H1 (cell line): ENCODE results near the gene ALOX5. TPM values are rescaled to one million over a fixed set of nuclear protein-coding genes. Genes with fewer than 3 reads are reported as not detected.

Experiments
- CTCF ChIA-PET: fragments of 300-600 bp; sonication (Branson Sonifier 250); formaldehyde crosslinking; loops from one replicate; lab custom pipeline; 2021; ENCODE audit not compliant: partially characterized antibody; lab: Charles Lee
- POLR2A ChIA-PET: fragments of 300-600 bp; sonication (Branson Sonifier 250); formaldehyde crosslinking; loops from one replicate; lab custom pipeline; 2021; ENCODE audit warnings: inconsistent platforms; ENCODE audit not compliant: partially characterized antibody; lab: Charles Lee
- DNase-seq, 2 experiments: peaks; one replicate each; pipeline versions ENCODE4 v3.0.0 to v3.0.0-alpha.2; 2010 to 2022; ENCODE audit warnings: low spot score in 2 of 2, low read depth in 1 of 2, mixed read lengths in 1 of 2
- FAIRE-seq: peaks from 2 replicates; lab custom pipeline; 2011; peaks lifted over from hg19 to GRCh38; lab: Jason Lieb, UNC
- H2AFZ ChIP-seq: 2 replicates; pipeline ENCODE4 v1.8.1; 2012; ENCODE audit warnings: low read length, inconsistent platforms
- H2AK5ac ChIP-seq: 2 replicates; pipeline ENCODE4 v1.6.1; 2013; ENCODE audit warnings: low read depth, low read length
- H2BK120ac ChIP-seq: replicated peaks from 2 replicates; pipeline ENCODE3; 2013; ENCODE audit warnings: low read depth, low read length, inconsistent platforms
- H2BK12ac ChIP-seq: 2 replicates; pipeline ENCODE4 v1.6.1; 2013; ENCODE audit warnings: low read depth, low read length
- H2BK15ac ChIP-seq: 2 replicates; pipeline ENCODE4 v1.6.1; 2013; ENCODE audit warnings: low read length
- H2BK20ac ChIP-seq: 2 replicates; pipeline ENCODE4 v1.6.1; 2013; ENCODE audit warnings: low read length
- H2BK5ac ChIP-seq: 2 replicates; pipeline ENCODE4 v1.6.1; 2013; ENCODE audit warnings: low read depth, low read length
- H3K14ac ChIP-seq: 2 replicates; pipeline ENCODE4 v1.6.1; 2013; ENCODE audit warnings: inconsistent platforms; ENCODE audit not compliant: insufficient read length
- H3K18ac ChIP-seq: 2 replicates; pipeline ENCODE4 v1.6.1; 2013; ENCODE audit warnings: low read length; ENCODE audit errors: extremely low read depth
- H3K23ac ChIP-seq: 2 replicates; pipeline ENCODE4 v1.6.1; 2013; ENCODE audit warnings: inconsistent platforms; ENCODE audit not compliant: insufficient read length
- H3K23me2 ChIP-seq: 2 replicates; pipeline ENCODE4 v1.6.1; 2013; ENCODE audit warnings: low read depth, low read length
- H3K27ac ChIP-seq: 2 replicates; pipeline ENCODE4 v1.6.1; 2011; ENCODE audit warnings: low read depth, low read length, inconsistent platforms
- H3K27me3 ChIP-seq, 4 experiments: replicated peaks in 1 of 4; 1 replicate in 1 of 4; 2 replicates in 3 of 4; pipeline versions ENCODE4 v1.6.1 to v1.8.1; 2011 to 2013; ENCODE audit warnings: low read length in 3 of 4, mild to moderate bottlenecking in 3 of 4, inconsistent platforms in 2 of 4, mixed read lengths in 2 of 4, moderate library complexity in 1 of 4; ENCODE audit not compliant: control insufficient read depth in 3 of 4, insufficient read depth in 3 of 4; ENCODE audit errors: extremely low read depth in 1 of 4
- H3K36me3 ChIP-seq, 4 experiments: 2 replicates each; pipeline versions ENCODE4 v1.6.1 to v1.8.1; 2011 to 2013; ENCODE audit warnings: mild to moderate bottlenecking in 4 of 4, low read length in 3 of 4, moderate library complexity in 2 of 4, control low read depth in 1 of 4, inconsistent platforms in 1 of 4; ENCODE audit not compliant: insufficient read depth in 4 of 4, control insufficient read depth in 2 of 4
- H3K4ac ChIP-seq: replicated peaks from 2 replicates; pipeline ENCODE3; 2013; ENCODE audit warnings: low read length, low read depth, mixed read lengths, inconsistent platforms; ENCODE audit not compliant: insufficient read length
- H3K4me1 ChIP-seq, 4 experiments: replicated peaks in 1 of 4; 1 replicate in 1 of 4; 2 replicates in 3 of 4; pipeline versions ENCODE4 v1.6.1 to v1.8.1; 2011 to 2013; ENCODE audit warnings: low read length in 3 of 4, inconsistent platforms in 2 of 4, mixed read lengths in 1 of 4; ENCODE audit not compliant: insufficient read depth in 4 of 4, control insufficient read depth in 3 of 4
- H3K4me2 ChIP-seq, 2 experiments: 2 replicates each; pipeline versions ENCODE4 v1.6.1 to v1.8.1; 2011 to 2013; ENCODE audit warnings: low read depth in 2 of 2, low read length in 2 of 2, control low read depth in 1 of 2, inconsistent platforms in 1 of 2, mild to moderate bottlenecking in 1 of 2; ENCODE audit not compliant: insufficient read depth in 1 of 2
- H3K4me3 ChIP-seq, 4 experiments: fragments of 200-600, 300-600 bp in 1 of 4; sonication (generic), shearing (Covaris generic), sonication (Bioruptor Twin) in 1 of 4; 2 replicates each; pipeline versions ENCODE4 v1.5.1 to v1.8.1; 2011 to 2016; ENCODE audit warnings: low read length in 4 of 4, low read depth in 3 of 4, control low read depth in 2 of 4, inconsistent platforms in 2 of 4, mild to moderate bottlenecking in 2 of 4, mixed read lengths in 1 of 4, moderate library complexity in 1 of 4; ENCODE audit not compliant: insufficient read depth in 2 of 4; ENCODE audit errors: extremely low read depth in 1 of 4
- H3K56ac ChIP-seq: replicated peaks from 2 replicates; pipeline ENCODE3; 2013; ENCODE audit warnings: low read depth, mild to moderate bottlenecking, mixed read lengths, low read length, inconsistent platforms; ENCODE audit not compliant: insufficient read length
- H3K79me1 ChIP-seq: 2 replicates; pipeline ENCODE4 v1.6.1; 2013; ENCODE audit warnings: low read depth, low read length, control low read depth
- H3K79me2 ChIP-seq, 2 experiments: 2 replicates each; pipeline versions ENCODE4 v1.6.1 to v1.8.1; 2012 to 2013; ENCODE audit warnings: low read length in 2 of 2, mild to moderate bottlenecking in 2 of 2, inconsistent platforms in 1 of 2; ENCODE audit not compliant: insufficient read depth in 2 of 2, control insufficient read depth in 1 of 2
- H3K9ac ChIP-seq, 4 experiments: replicated peaks in 1 of 4; 1 replicate in 1 of 4; 2 replicates in 3 of 4; pipeline versions ENCODE4 v1.6.1 to v1.8.1; 2011 to 2013; ENCODE audit warnings: low read depth in 3 of 4, low read length in 3 of 4, control low read depth in 2 of 4, mild to moderate bottlenecking in 2 of 4, moderate library complexity in 2 of 4, inconsistent platforms in 1 of 4; ENCODE audit errors: extremely low read depth in 1 of 4
- H3K9me3 ChIP-seq, 2 experiments: 2 replicates each; pipeline versions ENCODE4 v1.6.1 to v1.8.1; 2012 to 2013; ENCODE audit warnings: mild to moderate bottlenecking in 2 of 2, moderate library complexity in 2 of 2, control low read depth in 1 of 2, inconsistent platforms in 1 of 2, low read depth in 1 of 2, low read length in 1 of 2, mixed read lengths in 1 of 2; ENCODE audit not compliant: insufficient read depth in 2 of 2
- H4K20me1 ChIP-seq, 2 experiments: replicated peaks in 1 of 2; 2 replicates each; pipeline versions ENCODE3 to v1.8.1; 2011 to 2013; ENCODE audit warnings: inconsistent platforms in 2 of 2, low read length in 2 of 2, mild to moderate bottlenecking in 1 of 2; ENCODE audit not compliant: insufficient read depth in 2 of 2, control insufficient read depth in 1 of 2
- H4K5ac ChIP-seq: 2 replicates; pipeline ENCODE4 v1.6.1; 2013; ENCODE audit warnings: low read length, low read depth, mixed read lengths, inconsistent platforms; ENCODE audit not compliant: insufficient read length
- H4K8ac ChIP-seq: 2 replicates; pipeline ENCODE4 v1.8.0; 2013; ENCODE audit warnings: mild to moderate bottlenecking, moderate library complexity, low read length, inconsistent platforms; ENCODE audit not compliant: insufficient read depth; ENCODE audit errors: extremely low read depth
- H4K91ac ChIP-seq: replicated peaks from 2 replicates; pipeline ENCODE3; 2013; ENCODE audit warnings: low read length, mixed read lengths, inconsistent platforms; ENCODE audit not compliant: insufficient read length
- BRCA1 ChIP-seq: IDR thresholded peaks from 2 replicates; pipeline ENCODE4 v1.6.1; 2012; ENCODE audit warnings: low read depth, low read length, improper control_type of control experiment
- CEBPB ChIP-seq: IDR thresholded peaks from 2 replicates; pipeline ENCODE4 v1.6.1; 2012; ENCODE audit warnings: low read depth, low read length
- CHD2 ChIP-seq: IDR thresholded peaks from 2 replicates; pipeline ENCODE4 v1.6.1; 2012; ENCODE audit warnings: low read length, improper control_type of control experiment
- CTCF ChIP-seq, 3 experiments: IDR thresholded peaks; 1 replicate in 2 of 3; 2 replicates in 1 of 3; pipeline versions ENCODE4 v1.5.1 to v1.6.1; 2011; ENCODE audit warnings: low read length in 3 of 3, mild to moderate bottlenecking in 3 of 3, inconsistent platforms in 2 of 3, low read depth in 1 of 3, moderate library complexity in 1 of 3; ENCODE audit not compliant: insufficient read depth in 1 of 3; ENCODE audit errors: control extremely low read depth in 1 of 3
- FOSL1 ChIP-seq: IDR thresholded peaks from 2 replicates; pipeline ENCODE4 v1.6.1; 2011; ENCODE audit warnings: mild to moderate bottlenecking, low read depth, low read length, moderate library complexity; ENCODE audit not compliant: insufficient read depth
- HDAC6 ChIP-seq: IDR thresholded peaks from one replicate; pipeline ENCODE4 v1.7.1; 2012; ENCODE audit warnings: low read depth, mild to moderate bottlenecking, inconsistent platforms, low read length, moderate library complexity
- JUND ChIP-seq: IDR thresholded peaks from 2 replicates; pipeline ENCODE4 v1.6.1; 2011; ENCODE audit warnings: mild to moderate bottlenecking, improper control_type of control experiment, low read length
- PHF8 ChIP-seq: fragments of 200-600 bp; sonication (generic); conservative IDR thresholded peaks from 2 replicates; pipeline ENCODE4 v1.7.1; 2012; ENCODE audit warnings: low read depth, mild to moderate bottlenecking, inconsistent platforms, low read length, moderate library complexity
- SIN3A ChIP-seq, 2 experiments: IDR thresholded peaks in 1 of 2; conservative IDR thresholded peaks in 1 of 2; 2 replicates each; pipeline ENCODE4 v1.6.1; 2011 to 2012; ENCODE audit warnings: low read length in 2 of 2, improper control_type of control experiment in 1 of 2, low read depth in 1 of 2, mild to moderate bottlenecking in 1 of 2
- SP2 ChIP-seq: IDR thresholded peaks from 2 replicates; pipeline ENCODE4 v1.6.1; 2012; ENCODE audit warnings: mild to moderate bottlenecking, low read length, inconsistent platforms
- SUZ12 ChIP-seq: fragments of 200-600 bp; sonication (generic); IDR thresholded peaks from 2 replicates; pipeline ENCODE4 v1.6.1; 2012; ENCODE audit warnings: mild to moderate bottlenecking, inconsistent platforms, low read length, moderate library complexity, mixed read lengths
- TAF1 ChIP-seq: IDR thresholded peaks from 2 replicates; pipeline ENCODE4 v1.6.1; 2011; ENCODE audit warnings: mild to moderate bottlenecking, low read depth, low read length
- TAF7 ChIP-seq: optimal IDR thresholded peaks from 2 replicates; pipeline ENCODE3; 2011; ENCODE audit warnings: low read depth, mild to moderate bottlenecking, inconsistent platforms, low read length, moderate library complexity, borderline replicate concordance
- WGBS, 2 experiments: shearing (Covaris generic) in 1 of 2; methylation state at CpG; one replicate each; pipeline versions ENCODE4 v1.1.6 to v1.1.7; 2013 to 2015; ENCODE audit warnings: low lambda C conversion rate in 2 of 2, mixed read lengths in 2 of 2, inconsistent platforms in 1 of 2, low coverage in 1 of 2, missing lambda C conversion rate in 1 of 2; ENCODE audit not compliant: insufficient replicate concordance in 2 of 2, insufficient coverage in 1 of 2, insufficient read length in 1 of 2; ENCODE audit errors: extremely low coverage in 1 of 2, missing lambda C conversion rate in 1 of 2; 5-methylcytosine and 5-hydroxymethylcytosine counted together
- polyA plus RNA-seq, 7 experiments: library from polyadenylated mRNA; depleted of rRNA in 3 of 7; stranded (reverse) in 5 of 7; unstranded in 2 of 7; fragments of >200 nt in 5 of 7; fragments of 200-250 nt in 2 of 7; gene quantifications; 1 replicate in 5 of 7; 2 replicates in 1 of 7; 4 replicates in 1 of 7; pipeline versions ENCODE4 v1.2.1 to v1.2.3, GENCODE V29; 2011 to 2013; ENCODE audit warnings: missing spikeins in 2 of 7, mixed read lengths in 2 of 7
- total RNA-seq: library from RNA; stranded (reverse); fragmentation: NEBNext Ultra II Directional; extraction: Animal tissue kit (Norgen Biotek cat#: 25700); gene quantifications from 2 replicates; pipeline ENCODE4 v1.2.1, GENCODE V29; 2021

ALOX5 gene
- total and polyA plus RNA-seq, 2 of the 8 experiments (the other 6 are each of a cell fraction or from before 2014, with no cell fraction given), result 1.6 to 3.8 TPM

- Histone ChIP-seq H2BK5ac (no peak overlapping the region), H4K91ac (no peak overlapping the region), H3K79me1 (no peaks in the 10 kb centered on the region), H3K27me3 (no peaks in the 10 kb centered on the region), H3K79me2 (no peaks in the 10 kb centered on the region), H3K36me3 (no peaks in the 10 kb centered on the region), H4K5ac (no peak overlapping the region), H2BK120ac (no peak overlapping the region), H3K4me3 (no peak overlapping the region), H3K4me1 (peaks cover 0 to 6% (median 2%) of the 10 kb centered on the region in 4 experiments; a peak in 3 of 7 replicates), H3K23ac (no peak overlapping the region), H3K56ac (no peak overlapping the region), H3K23me2 (no peaks in the 10 kb centered on the region), H3K4me2 (no peak overlapping the region), H3K4ac (no peak overlapping the region), H2AK5ac (no peak overlapping the region), H2AFZ (no peak overlapping the region), H4K20me1 (no peaks in the 10 kb centered on the region), H3K9me3 (no peaks in the 10 kb centered on the region), H2BK12ac (no peak overlapping the region), H3K27ac (no peak overlapping the region), H3K18ac (no peak overlapping the region; the same call in 1 of the 2 replicates), H2BK20ac (no peak overlapping the region), H4K8ac (no peak overlapping the region), H3K14ac (no peak overlapping the region), H2BK15ac (no peak overlapping the region), H3K9ac (no peak overlapping the region)
- WGBS, 2 experiments, result 86% methylated on average over 2 of the region's 2 CpGs; no CpG with 5 or more reads in 1 of the 2 experiments
- FAIRE-seq, result no peak
- ChIA-PET CTCF (no interaction called here), POLR2A (no interaction called here)
- no peak for DNase-seq
- no peak for TF ChIP-seq PHF8
- no peak for TF ChIP-seq CTCF (IDR thresholded peaks at IDR 0.05; ENCODE audit: control extremely low read depth in 1 of 3, insufficient read depth in 1 of 3, low read depth in 1 of 3, low read length in 3 of 3)
- no peak for TF ChIP-seq SIN3A (conservative IDR thresholded peaks at IDR 0.05 in 1 of 2, IDR thresholded peaks at IDR 0.05 in 1 of 2; ENCODE audit: low read depth in 1 of 2, low read length in 2 of 2)
- TF ChIP-seq SP2, result no peak
- no peak for TF ChIP-seq BRCA1
- TF ChIP-seq CHD2, result no peak
- TF ChIP-seq TAF7, result no peak
- no peak for TF ChIP-seq SUZ12
- TF ChIP-seq CEBPB, result no peak
- no peak for TF ChIP-seq FOSL1
- no peak for TF ChIP-seq TAF1
- no peak for TF ChIP-seq JUND
- TF ChIP-seq HDAC6, result no peak
These were observed 36.4 kb downstream of the ALOX5 start for GRCh38 chr10:45410489-45410806.
